ENCODE results near the gene LYSMD3.

- TF ChIP-seq CTCF (optimal IDR thresholded peaks at IDR 0.05 in 1 of 3, IDR thresholded peaks at IDR 0.05 in 1 of 3, conservative IDR thresholded peaks at IDR 0.05 in 1 of 3; ENCODE audit: extremely low read depth in 1 of 3, insufficient read depth in 2 of 3, low read length in 3 of 3): no peak
- TF ChIP-seq EZH2 (IDR thresholded peaks at IDR 0.05; ENCODE audit: low read length): no peak
These were observed 24.3 kb upstream of the LYSMD3 start for GRCh38 chr5:90553711-90554110.
